Measurements from ENCODE around the gene MARCHF10. TPM values are rescaled to one million over a fixed set of nuclear protein-coding genes. Genes with fewer than 3 reads are reported as not detected.

The MARCHF10 gene
- total RNA-seq, 1 experiment from 2014 or later: 0.39 TPM

DNA sequence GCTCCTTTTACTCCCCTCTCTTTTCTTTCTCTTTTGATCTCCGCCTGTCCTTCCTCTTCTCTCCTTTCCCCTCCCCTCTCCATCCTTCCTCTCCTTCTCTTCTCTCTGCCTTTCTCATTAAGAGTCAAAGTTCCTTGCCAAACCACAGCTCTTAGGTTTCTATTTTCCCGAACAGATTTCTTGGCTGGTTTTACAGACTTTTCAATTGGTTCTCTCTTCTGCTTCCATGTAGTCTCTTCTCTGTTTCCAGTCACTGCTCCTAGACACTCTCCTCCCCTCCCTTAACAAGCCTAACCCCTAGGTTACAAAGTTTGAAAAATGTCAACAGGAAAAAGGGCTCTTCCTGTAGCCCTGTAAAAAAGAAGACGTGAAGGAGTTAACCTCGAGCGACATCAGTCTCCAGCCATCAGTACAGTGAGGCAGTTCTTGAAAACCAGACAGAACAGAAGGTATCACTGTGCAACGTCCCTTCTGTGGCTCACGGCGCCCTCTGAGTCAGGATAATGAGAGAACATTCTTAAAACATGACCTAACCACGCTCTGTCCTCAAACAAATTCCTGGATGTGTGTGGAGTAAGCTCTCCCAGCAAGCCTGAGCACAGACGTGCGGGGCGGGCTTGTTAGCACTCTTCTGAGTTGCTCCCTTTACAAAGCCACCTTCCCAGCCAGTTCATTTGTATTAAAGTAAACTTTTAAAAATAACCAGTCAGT lies 11.6 kb upstream of the MARCHF10 start:
- POLR2A ChIA-PET: no interaction called here
- peak; percentile 87 for DNase-seq (ENCODE audit: low read depth, low spot score)
- Histone ChIP-seq H3K36me3 (ENCODE audit: control insufficient read depth, insufficient read depth, low read length) (no peaks in the 10 kb centered on the region), H3K27ac (ENCODE audit: low read length) (peak overlapping the region; percentile 79), H3K27me3 (ENCODE audit: control insufficient read depth, insufficient read depth, low read length) (no peaks in the 10 kb centered on the region), H3K4me3 (ENCODE audit: low read depth in 2 of 2, low read length in 2 of 2) (peak overlapping the region in 1 of 2 experiments; percentile 17; a peak in 2 of 4 replicates), H3K4me1 (ENCODE audit: control insufficient read depth, insufficient read depth, low read length) (peaks cover 23% of the 10 kb centered on the region), H3K9me3 (ENCODE audit: control insufficient read depth, insufficient read depth, low read depth, low read length) (no peaks in the 10 kb centered on the region)
- CTCF ChIA-PET: interaction anchor here (0.7 kb wide), 1 partner anchor 147 kb away, joined by 4 read pairs; no protein-coding TSS in a partner anchor
- TF ChIP-seq, protein P1, sequence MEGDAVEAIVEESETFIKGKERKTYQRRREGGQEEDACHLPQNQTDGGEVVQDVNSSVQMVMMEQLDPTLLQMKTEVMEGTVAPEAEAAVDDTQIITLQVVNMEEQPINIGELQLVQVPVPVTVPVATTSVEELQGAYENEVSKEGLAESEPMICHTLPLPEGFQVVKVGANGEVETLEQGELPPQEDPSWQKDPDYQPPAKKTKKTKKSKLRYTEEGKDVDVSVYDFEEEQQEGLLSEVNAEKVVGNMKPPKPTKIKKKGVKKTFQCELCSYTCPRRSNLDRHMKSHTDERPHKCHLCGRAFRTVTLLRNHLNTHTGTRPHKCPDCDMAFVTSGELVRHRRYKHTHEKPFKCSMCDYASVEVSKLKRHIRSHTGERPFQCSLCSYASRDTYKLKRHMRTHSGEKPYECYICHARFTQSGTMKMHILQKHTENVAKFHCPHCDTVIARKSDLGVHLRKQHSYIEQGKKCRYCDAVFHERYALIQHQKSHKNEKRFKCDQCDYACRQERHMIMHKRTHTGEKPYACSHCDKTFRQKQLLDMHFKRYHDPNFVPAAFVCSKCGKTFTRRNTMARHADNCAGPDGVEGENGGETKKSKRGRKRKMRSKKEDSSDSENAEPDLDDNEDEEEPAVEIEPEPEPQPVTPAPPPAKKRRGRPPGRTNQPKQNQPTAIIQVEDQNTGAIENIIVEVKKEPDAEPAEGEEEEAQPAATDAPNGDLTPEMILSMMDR (IDR thresholded peaks at IDR 0.05): no peak
- TF ChIP-seq SIN3A (IDR thresholded peaks at IDR 0.05; ENCODE audit: borderline replicate concordance, insufficient read depth, low read depth, low read length): no peak
- no peak for TF ChIP-seq TCF7L2 (IDR thresholded peaks at IDR 0.05; ENCODE audit: low read depth, low read length)
- TF ChIP-seq POLR2AphosphoS5 (IDR thresholded peaks at IDR 0.05; ENCODE audit: low read depth, low read length): 0 out of 2 replicates have a peak, but pooled peaks have one; percentile 29
- TF ChIP-seq, protein P2, sequence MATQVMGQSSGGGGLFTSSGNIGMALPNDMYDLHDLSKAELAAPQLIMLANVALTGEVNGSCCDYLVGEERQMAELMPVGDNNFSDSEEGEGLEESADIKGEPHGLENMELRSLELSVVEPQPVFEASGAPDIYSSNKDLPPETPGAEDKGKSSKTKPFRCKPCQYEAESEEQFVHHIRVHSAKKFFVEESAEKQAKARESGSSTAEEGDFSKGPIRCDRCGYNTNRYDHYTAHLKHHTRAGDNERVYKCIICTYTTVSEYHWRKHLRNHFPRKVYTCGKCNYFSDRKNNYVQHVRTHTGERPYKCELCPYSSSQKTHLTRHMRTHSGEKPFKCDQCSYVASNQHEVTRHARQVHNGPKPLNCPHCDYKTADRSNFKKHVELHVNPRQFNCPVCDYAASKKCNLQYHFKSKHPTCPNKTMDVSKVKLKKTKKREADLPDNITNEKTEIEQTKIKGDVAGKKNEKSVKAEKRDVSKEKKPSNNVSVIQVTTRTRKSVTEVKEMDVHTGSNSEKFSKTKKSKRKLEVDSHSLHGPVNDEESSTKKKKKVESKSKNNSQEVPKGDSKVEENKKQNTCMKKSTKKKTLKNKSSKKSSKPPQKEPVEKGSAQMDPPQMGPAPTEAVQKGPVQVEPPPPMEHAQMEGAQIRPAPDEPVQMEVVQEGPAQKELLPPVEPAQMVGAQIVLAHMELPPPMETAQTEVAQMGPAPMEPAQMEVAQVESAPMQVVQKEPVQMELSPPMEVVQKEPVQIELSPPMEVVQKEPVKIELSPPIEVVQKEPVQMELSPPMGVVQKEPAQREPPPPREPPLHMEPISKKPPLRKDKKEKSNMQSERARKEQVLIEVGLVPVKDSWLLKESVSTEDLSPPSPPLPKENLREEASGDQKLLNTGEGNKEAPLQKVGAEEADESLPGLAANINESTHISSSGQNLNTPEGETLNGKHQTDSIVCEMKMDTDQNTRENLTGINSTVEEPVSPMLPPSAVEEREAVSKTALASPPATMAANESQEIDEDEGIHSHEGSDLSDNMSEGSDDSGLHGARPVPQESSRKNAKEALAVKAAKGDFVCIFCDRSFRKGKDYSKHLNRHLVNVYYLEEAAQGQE (IDR thresholded peaks at IDR 0.05; ENCODE audit: insufficient read depth in 1 of 2, low read depth in 2 of 2, low read length in 1 of 2): no peak
- in situ Hi-C loops (cut with HindIII; ENCODE audit: low pct_unique_long_range_greater_than_20kb, low sequenced_read_pairs) (no loop called here), intact Hi-C loops (cut with micrococcal nuclease; ENCODE audit: unreplicated experiment) (loop anchor here (10.0 kb wide), 1 partner anchor 145 kb away; the partner anchor contains the start of gene TANC2)
- BruUV-seq (replicated peaks): no TSS peak
- peak; percentile 97 for ATAC-seq

DNA sequence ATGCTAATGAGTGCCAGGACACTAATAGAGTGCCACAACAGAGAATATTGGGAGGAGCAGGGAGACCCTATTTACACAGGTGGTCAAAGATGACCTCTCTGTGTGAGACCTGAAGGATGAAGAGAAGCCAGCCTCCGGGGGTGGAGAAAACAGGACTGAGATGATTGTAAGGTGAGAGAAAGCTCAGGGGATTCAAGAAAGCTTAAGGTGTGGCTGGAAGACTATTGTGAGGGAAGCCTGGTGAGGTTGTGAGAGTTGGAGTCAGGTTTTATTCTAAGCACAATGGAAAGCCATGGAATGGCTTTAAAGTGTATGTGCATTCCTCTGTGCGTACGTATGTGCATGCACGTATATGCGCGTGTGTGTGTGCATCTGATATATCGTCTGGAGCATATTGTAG lies 10.4 kb upstream of the MARCHF10 start:
- Histone ChIP-seq H3K27ac (ENCODE audit: low read length) (no peak overlapping the region), H3K9me3 (ENCODE audit: control insufficient read depth, insufficient read depth, low read depth, low read length) (no peaks in the 10 kb centered on the region), H3K36me3 (ENCODE audit: control insufficient read depth, insufficient read depth, low read length) (no peaks in the 10 kb centered on the region), H3K4me1 (ENCODE audit: control insufficient read depth, insufficient read depth, low read length) (peaks cover 22% of the 10 kb centered on the region), H3K4me3 (ENCODE audit: low read depth in 2 of 2, low read length in 2 of 2) (no peak overlapping the region), H3K27me3 (ENCODE audit: control insufficient read depth, insufficient read depth, low read length) (no peaks in the 10 kb centered on the region)
- no peak for TF ChIP-seq POLR2AphosphoS5 (IDR thresholded peaks at IDR 0.05; ENCODE audit: low read depth, low read length)
- no peak for TF ChIP-seq SIN3A (IDR thresholded peaks at IDR 0.05; ENCODE audit: borderline replicate concordance, insufficient read depth, low read depth, low read length)
- TF ChIP-seq, protein P1 (IDR thresholded peaks at IDR 0.05): no peak
- TF ChIP-seq, protein P2 (IDR thresholded peaks at IDR 0.05; ENCODE audit: insufficient read depth in 1 of 2, low read depth in 2 of 2, low read length in 1 of 2): no peak
- TF ChIP-seq TCF7L2 (IDR thresholded peaks at IDR 0.05; ENCODE audit: low read depth, low read length): no peak
- ChIA-PET POLR2A (no interaction called here), CTCF (no interaction called here)
- ATAC-seq: no peak
- intact Hi-C loops (cut with micrococcal nuclease; ENCODE audit: unreplicated experiment): no loop called here
- BruUV-seq (replicated peaks): no TSS peak
- DNase-seq (ENCODE audit: low read depth, low spot score): no peak
- in situ Hi-C loops (cut with HindIII; ENCODE audit: low pct_unique_long_range_greater_than_20kb, low sequenced_read_pairs): no loop called here

Measured in Panc1 (cell line).